GM10248 (cell line): Measurements from ENCODE around the gene GRB7.

Experiments
- CTCF ChIA-PET: fragments of 300-600 bp; sonication (Branson Sonifier 250); formaldehyde crosslinking; extraction: SDS; loops from one replicate; lab custom pipeline; 2021; ENCODE audit warnings: antibody characterized with exemption; lab: Yijun Ruan, JAX
- POLR2A ChIA-PET: fragments of 350-650 bp; sonication (Branson Sonifier 250); formaldehyde crosslinking; extraction: SDS; loops from one replicate; lab custom pipeline; 2020; ENCODE audit warnings: antibody characterized with exemption; lab: Yijun Ruan, JAX
- DNase-seq: peaks from one replicate; pipeline ENCODE4 v3.0.0; 2012; ENCODE audit errors: extremely low spot score
- TF ChIP-seq, protein P1 (sequence below): IDR thresholded peaks from 2 replicates; pipeline ENCODE4 v1.5.1; 2012; ENCODE audit warnings: mild to moderate bottlenecking, low read depth; ENCODE audit errors: extremely low read depth, missing control alignments, control extremely low read depth

Gene GRB7

DNA sequence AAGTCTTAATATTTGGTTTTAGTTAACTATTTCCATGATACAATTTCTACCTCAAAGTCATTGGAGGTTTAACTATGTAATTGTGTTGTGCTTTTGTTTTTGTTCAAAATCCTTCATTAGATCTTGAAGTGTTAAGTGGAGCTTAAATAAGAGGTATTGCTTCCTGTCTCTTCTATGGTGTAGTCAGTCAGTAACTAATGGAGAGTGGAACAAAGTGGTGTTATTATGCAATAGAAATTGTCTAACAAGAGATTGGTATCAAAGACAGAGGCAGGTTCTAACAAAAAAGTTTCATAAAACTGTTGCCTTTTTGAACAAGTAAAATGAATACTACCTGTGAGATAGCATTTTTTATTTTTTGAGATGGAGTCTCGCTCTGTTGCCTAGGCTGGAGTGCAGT is 45.2 kb downstream of the GRB7 start:
- ChIA-PET CTCF (interaction anchor here (1.4 to 1.8 kb wide), 4 partner anchors 13 to 146 kb away, joined by 3 to 6 read pairs (median 5); no protein-coding TSS in a partner anchor), POLR2A (no interaction called here)
- TF ChIP-seq, protein P1, sequence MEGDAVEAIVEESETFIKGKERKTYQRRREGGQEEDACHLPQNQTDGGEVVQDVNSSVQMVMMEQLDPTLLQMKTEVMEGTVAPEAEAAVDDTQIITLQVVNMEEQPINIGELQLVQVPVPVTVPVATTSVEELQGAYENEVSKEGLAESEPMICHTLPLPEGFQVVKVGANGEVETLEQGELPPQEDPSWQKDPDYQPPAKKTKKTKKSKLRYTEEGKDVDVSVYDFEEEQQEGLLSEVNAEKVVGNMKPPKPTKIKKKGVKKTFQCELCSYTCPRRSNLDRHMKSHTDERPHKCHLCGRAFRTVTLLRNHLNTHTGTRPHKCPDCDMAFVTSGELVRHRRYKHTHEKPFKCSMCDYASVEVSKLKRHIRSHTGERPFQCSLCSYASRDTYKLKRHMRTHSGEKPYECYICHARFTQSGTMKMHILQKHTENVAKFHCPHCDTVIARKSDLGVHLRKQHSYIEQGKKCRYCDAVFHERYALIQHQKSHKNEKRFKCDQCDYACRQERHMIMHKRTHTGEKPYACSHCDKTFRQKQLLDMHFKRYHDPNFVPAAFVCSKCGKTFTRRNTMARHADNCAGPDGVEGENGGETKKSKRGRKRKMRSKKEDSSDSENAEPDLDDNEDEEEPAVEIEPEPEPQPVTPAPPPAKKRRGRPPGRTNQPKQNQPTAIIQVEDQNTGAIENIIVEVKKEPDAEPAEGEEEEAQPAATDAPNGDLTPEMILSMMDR = no peak
- DNase-seq = no peak

DNA sequence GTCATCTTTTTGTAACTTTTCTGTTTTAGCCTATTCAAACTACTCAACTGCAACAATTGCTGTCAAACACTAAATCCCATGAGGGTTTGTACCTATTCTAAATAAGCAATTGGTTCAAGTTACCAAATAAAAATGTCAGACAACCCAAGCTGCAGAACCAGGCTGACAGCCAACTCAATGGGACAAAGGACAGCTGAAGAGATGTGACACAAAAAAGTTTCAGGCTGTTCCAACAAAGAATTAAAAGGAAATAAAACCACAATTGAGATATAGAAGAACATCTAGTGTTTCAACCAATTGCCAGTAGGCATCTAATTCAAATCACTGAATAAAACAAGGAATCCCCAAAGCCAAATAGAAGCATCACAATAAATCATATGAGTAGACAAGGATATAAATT is 49.3 kb downstream of the GRB7 start:
- ChIA-PET POLR2A (no interaction called here), CTCF (interaction anchor here (1.0 to 1.6 kb wide), 2 partner anchors 17 to 147 kb away, joined by 3 to 4 read pairs; no protein-coding TSS in a partner anchor)
- TF ChIP-seq, protein P1 = no peak
- DNase-seq = no peak

DNA sequence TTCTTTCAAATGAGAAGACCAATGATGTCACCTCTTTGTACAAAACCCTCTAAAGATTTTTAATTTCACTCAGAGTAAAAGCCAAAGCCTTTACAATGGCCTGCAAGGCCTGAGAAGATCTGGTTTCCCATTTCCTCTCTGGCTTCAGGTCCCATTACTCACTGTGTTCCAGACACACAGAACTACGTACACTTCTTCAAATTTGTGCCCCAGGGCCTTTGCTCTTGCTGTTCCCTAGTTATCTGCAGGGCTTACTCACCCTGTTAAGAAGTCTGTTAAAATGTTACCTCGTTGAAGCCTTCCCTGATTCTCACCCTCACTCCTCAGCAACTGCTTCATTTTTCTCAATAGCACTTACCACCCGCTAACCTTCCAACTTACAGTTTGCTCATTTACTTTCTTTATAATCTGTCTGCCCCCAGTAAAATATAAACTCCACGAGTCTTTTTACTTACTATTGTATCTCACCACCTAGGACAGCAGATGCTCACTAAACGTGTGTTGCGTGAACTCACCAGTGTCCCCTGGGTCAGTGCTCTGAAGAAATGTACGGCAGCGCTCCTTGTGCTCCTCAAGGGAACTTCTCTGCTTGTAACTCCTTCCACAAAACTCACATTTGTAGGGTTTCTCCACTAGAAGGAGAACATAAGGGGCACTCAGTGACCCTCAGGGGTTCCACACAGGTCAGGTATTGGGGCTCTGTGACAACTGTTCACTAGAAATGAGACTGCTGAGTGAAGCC is 50.2 kb downstream of the GRB7 start:
- TF ChIP-seq, protein P1 = no peak
- CTCF ChIA-PET = interaction anchor here (1.3 to 1.9 kb wide), 2 partner anchors 8 to 12 kb away, joined by 4 to 6 read pairs; no protein-coding TSS in a partner anchor
- DNase-seq = no peak
- POLR2A ChIA-PET = no interaction called here

DNA sequence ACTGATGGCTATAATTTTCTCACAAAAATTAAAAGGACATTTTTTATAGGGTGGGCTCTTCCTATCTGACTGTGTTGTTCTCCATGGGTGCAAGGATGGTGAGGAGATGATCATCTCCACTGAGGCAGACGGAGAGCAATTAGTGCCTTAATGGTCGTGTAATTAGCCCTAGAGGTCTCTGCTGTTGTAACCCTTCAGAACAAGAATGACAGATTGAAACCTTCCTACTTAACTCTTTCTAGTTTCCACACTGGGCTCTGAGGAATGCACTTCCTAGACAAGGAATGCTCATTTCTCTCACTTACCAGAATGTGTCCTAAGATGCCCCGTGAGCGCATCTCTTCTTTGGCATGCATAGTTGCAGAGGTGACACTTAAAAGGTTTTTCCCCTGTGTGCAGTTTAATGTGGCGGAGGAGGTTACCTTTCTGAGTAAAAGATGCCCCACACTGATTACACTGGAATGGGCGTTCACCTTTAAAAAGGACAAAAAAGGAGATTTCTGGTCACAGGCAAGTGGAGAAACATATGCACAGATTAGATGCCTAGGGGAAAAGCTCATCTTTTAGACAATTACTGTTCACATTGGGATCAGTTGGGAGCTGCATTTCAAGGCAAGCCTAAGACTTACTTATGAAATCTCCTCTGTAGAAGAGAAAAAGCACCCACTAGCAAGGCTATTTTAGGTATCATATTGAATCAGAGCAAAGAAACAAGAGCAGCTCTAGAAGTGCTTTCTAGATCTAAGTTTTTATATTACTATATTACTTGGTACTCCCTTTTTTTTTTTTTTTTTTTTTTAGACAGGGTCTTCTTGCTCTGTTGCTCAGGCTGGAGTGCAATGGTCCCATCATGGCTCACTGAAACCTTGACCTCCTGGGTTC is 53.6 kb downstream of the GRB7 start:
- DNase-seq = no peak
- ChIA-PET CTCF (interaction anchor here (1.1 to 4.1 kb wide), 7 partner anchors 11 to 190 kb away, joined by 3 to 21 read pairs (median 4); partner anchors contain the start of genes MIEN1 and PSMD3), POLR2A (no interaction called here)
- TF ChIP-seq, protein P1 = no peak

DNA sequence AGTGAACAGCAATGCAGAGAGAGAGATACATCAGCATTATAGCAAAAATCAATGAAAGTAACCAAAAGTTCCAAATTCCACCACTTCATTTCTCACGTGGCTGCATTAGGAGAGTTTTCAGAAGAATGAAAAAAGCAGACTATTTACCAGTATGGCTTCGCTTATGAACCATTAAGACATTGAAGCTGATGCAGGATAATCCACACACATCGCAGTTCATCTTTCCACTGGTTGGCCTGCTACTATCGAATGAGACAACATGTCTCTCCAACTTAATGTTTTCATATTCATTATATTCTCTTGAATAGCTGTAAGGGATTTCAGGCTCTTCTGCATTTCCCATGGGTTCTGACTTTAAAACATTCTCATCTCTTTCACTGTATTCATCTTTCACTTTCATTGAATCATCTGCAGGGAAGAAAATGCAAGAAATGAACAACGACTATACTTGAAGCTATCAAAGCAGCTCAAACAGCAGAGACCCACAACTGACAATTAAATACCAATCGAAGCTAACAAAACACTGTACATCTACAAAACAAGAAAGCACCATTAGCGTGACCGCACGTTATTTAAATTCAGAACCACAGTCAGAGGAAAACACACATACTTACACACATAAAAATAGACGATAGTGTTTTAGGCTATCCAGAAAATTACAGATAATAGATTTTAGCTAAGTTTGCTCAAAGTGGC is 54.9 kb downstream of the GRB7 start:
- CTCF ChIA-PET = interaction anchor here (0.8 to 4.1 kb wide), 12 partner anchors 9 to 188 kb away, joined by 3 to 21 read pairs (median 4); partner anchors contain the start of genes MIEN1 and PSMD3
- DNase-seq = no peak
- TF ChIP-seq, protein P1 = no peak
- POLR2A ChIA-PET = no interaction called here
